Thoracic aorta (tissue), 2 donors: Measurements from ENCODE around the gene OTOG. TPM values are rescaled to one million over a fixed set of nuclear protein-coding genes. Genes with fewer than 3 reads are reported as not detected.

Experiments used
- ATAC-seq: fragments of 150-250 bp; one replicate; pipeline ENCODE4 v1.8.0; 2017; ENCODE audit warnings: low read depth; ENCODE audit not compliant: insufficient number of reproducible peaks, low FRiP score
- DNase-seq: peaks from one replicate; pipeline ENCODE4 v3.0.0-alpha.2; 2020; ENCODE audit warnings: low spot score
- H3K27ac ChIP-seq, 2 donors: fragments of 200-600 bp; sonication (generic); 1 replicate in 1 of 2; 2 replicates in 1 of 2; pipeline ENCODE4 v1.5.1; 2016; ENCODE audit warnings: mild to moderate bottlenecking in 2 of 2, moderate library complexity in 2 of 2
- H3K27me3 ChIP-seq: fragments of 200-600 bp; sonication (generic); replicated peaks from 2 replicates; pipeline ENCODE4 v1.6.0; 2016; ENCODE audit warnings: mild to moderate bottlenecking; ENCODE audit not compliant: insufficient read depth
- H3K36me3 ChIP-seq: fragments of 200-600 bp; sonication (generic); one replicate; pipeline ENCODE4 v1.5.1; 2016
- H3K4me1 ChIP-seq, 2 donors: fragments of 200-600 bp; sonication (generic); 1 replicate in 1 of 2; 2 replicates in 1 of 2; pipeline versions ENCODE4 v1.5.1 to v1.6.0; 2016; ENCODE audit warnings: low read depth in 2 of 2, mild to moderate bottlenecking in 1 of 2; ENCODE audit not compliant: control insufficient read depth in 1 of 2
- H3K4me3 ChIP-seq: fragments of 200-600 bp; sonication (generic); 2 replicates; pipeline ENCODE4 v1.5.1; 2016; ENCODE audit warnings: mild to moderate bottlenecking
- H3K9me3 ChIP-seq: fragments of 200-600 bp; sonication (generic); 2 replicates; pipeline ENCODE4 v1.5.1; 2016
- CTCF ChIP-seq: fragments of 200-600 bp; sonication (generic); IDR thresholded peaks from one replicate; pipeline ENCODE4 v1.5.1; 2019; ENCODE audit warnings: antibody characterized with exemption
- total RNA-seq, 2 donors: library from RNA; depleted of rRNA; stranded (reverse); fragments of >200 nt; gene quantifications; one replicate each; pipeline versions ENCODE4 v1.1.0 to v1.2.3, GENCODE V29; 2016

Gene OTOG
- total RNA-seq, 2 donors from 2014 or later, result not detected

- Histone ChIP-seq H3K27me3 (no peaks in the 10 kb centered on the region), H3K4me3 (no peak overlapping the region), H3K27ac (no peak overlapping the region), H3K9me3 (no peaks in the 10 kb centered on the region), H3K36me3 (no peaks in the 10 kb centered on the region), H3K4me1 (no peaks in the 10 kb centered on the region)
- DNase-seq (no peak), ATAC-seq (no peak)
- TF ChIP-seq CTCF, result no peak
These were observed 34.1 kb downstream of the OTOG start for GRCh38 chr11:17581036-17581731.

- ATAC-seq (no peak), DNase-seq (no peak)
- Histone ChIP-seq H3K9me3 (no peaks in the 10 kb centered on the region), H3K36me3 (no peaks in the 10 kb centered on the region), H3K27me3 (no peaks in the 10 kb centered on the region), H3K4me3 (no peak overlapping the region), H3K4me1 (no peaks in the 10 kb centered on the region), H3K27ac (no peak overlapping the region)
- no peak for TF ChIP-seq CTCF
These were observed 34.6 kb downstream of the OTOG start for GRCh38 chr11:17581732-17582053.

- ATAC-seq, result no peak
- Histone ChIP-seq H3K9me3 (no peaks in the 10 kb centered on the region), H3K36me3 (no peaks in the 10 kb centered on the region), H3K27me3 (no peaks in the 10 kb centered on the region), H3K4me1 (no peaks in the 10 kb centered on the region), H3K27ac (no peak overlapping the region), H3K4me3 (no peak overlapping the region)
- TF ChIP-seq CTCF, result no peak
- DNase-seq, result no peak
These were observed 39.0 kb downstream of the OTOG start for GRCh38 chr11:17585911-17586695.

GRCh38 chr11:17588166-17588565, 41.1 kb downstream of the OTOG start:
- ATAC-seq (no peak), DNase-seq (no peak)
- no peaks in the 10 kb centered on the region for H3K4me1 ChIP-seq
- no peak overlapping the region for H3K27ac ChIP-seq
- H3K9me3 ChIP-seq, result no peaks in the 10 kb centered on the region
- no peak for TF ChIP-seq CTCF
- no peak overlapping the region for H3K4me3 ChIP-seq
- no peaks in the 10 kb centered on the region for H3K27me3 ChIP-seq
- H3K36me3 ChIP-seq, result no peaks in the 10 kb centered on the region

- Histone ChIP-seq H3K4me1 (no peaks in the 10 kb centered on the region), H3K9me3 (no peaks in the 10 kb centered on the region), H3K27me3 (no peaks in the 10 kb centered on the region), H3K4me3 (no peak overlapping the region), H3K27ac (no peak overlapping the region), H3K36me3 (no peaks in the 10 kb centered on the region)
- no peak for TF ChIP-seq CTCF
- no peak for DNase-seq
- ATAC-seq, result no peak
These were observed 41.7 kb downstream of the OTOG start for GRCh38 chr11:17588721-17589120.
